CD4-positive, CD25-positive, alpha-beta regulatory T cell (primary cell): ENCODE data around the gene MAD2L1. TPM values are rescaled to one million over a fixed set of nuclear protein-coding genes. Genes with fewer than 3 reads are reported as not detected.

Experiments
- ATAC-seq, 2 donors: fragments of 150-1000 bp; cut with Tn5 transposase; one replicate each; pipeline ENCODE4 v1.10.0; 2021; ENCODE audit warnings: low read depth in 2 of 2, moderate number of reproducible peaks in 2 of 2, moderate library complexity in 1 of 2
- DNase-seq, 3 donors: peaks; one replicate each; pipeline versions ENCODE4 v3.0.0 to v3.0.0-alpha.2; 2012 to 2022; ENCODE audit warnings: mixed read lengths in 1 of 3
- H3K27ac ChIP-seq: one replicate; pipeline ENCODE4 v1.7.0; 2013; ENCODE audit warnings: mild to moderate bottlenecking, low read length; ENCODE audit not compliant: insufficient read depth, poor library complexity, severe bottlenecking
- H3K27me3 ChIP-seq: one replicate; pipeline ENCODE4 v1.7.0; 2013; ENCODE audit warnings: low read length; ENCODE audit not compliant: control insufficient read depth, insufficient read depth
- H3K36me3 ChIP-seq: one replicate; pipeline ENCODE4 v1.7.0; 2013; ENCODE audit warnings: mild to moderate bottlenecking, low read length, moderate library complexity; ENCODE audit not compliant: control insufficient read depth, insufficient read depth
- H3K4me1 ChIP-seq: 2 replicates; pipeline ENCODE4 v1.7.0; 2013; ENCODE audit warnings: mild to moderate bottlenecking, low read length; ENCODE audit not compliant: insufficient read depth, control insufficient read depth, poor library complexity, severe bottlenecking
- H3K4me3 ChIP-seq: one replicate; pipeline ENCODE4 v1.7.0; 2013; ENCODE audit warnings: low read depth, mild to moderate bottlenecking, low read length, moderate library complexity
- H3K9me3 ChIP-seq, 2 experiments: 1 replicate in 1 of 2; 2 replicates in 1 of 2; pipeline ENCODE4 v1.7.0; 2013; ENCODE audit warnings: low read length in 2 of 2, mild to moderate bottlenecking in 1 of 2, moderate library complexity in 1 of 2; ENCODE audit not compliant: control insufficient read depth in 2 of 2
- H3K27ac Mint-ChIP-seq, 3 donors: one replicate each; pipeline ENCODE4 v1.8.0; 2020 to 2022; ENCODE audit warnings: mild to moderate bottlenecking in 3 of 3, mixed read lengths in 3 of 3, moderate library complexity in 2 of 3
- H3K27me3 Mint-ChIP-seq: one replicate; pipeline ENCODE4 v1.8.0; 2022; ENCODE audit warnings: mild to moderate bottlenecking, mixed read lengths
- H3K36me3 Mint-ChIP-seq: one replicate; pipeline ENCODE4 v1.8.0; 2020; ENCODE audit warnings: mixed read lengths
- H3K4me1 Mint-ChIP-seq, 4 donors: one replicate each; pipeline ENCODE4 v1.8.0; 2020 to 2022; ENCODE audit warnings: mixed read lengths in 4 of 4, mild to moderate bottlenecking in 1 of 4
- H3K4me3 Mint-ChIP-seq, 4 donors: one replicate each; pipeline ENCODE4 v1.8.0; 2020 to 2022; ENCODE audit warnings: mild to moderate bottlenecking in 4 of 4, mixed read lengths in 4 of 4, moderate library complexity in 3 of 4
- H3K9me3 Mint-ChIP-seq, 7 donors: one replicate each; pipeline ENCODE4 v1.8.0; 2020 to 2022; ENCODE audit warnings: mixed read lengths in 7 of 7, mild to moderate bottlenecking in 3 of 7, moderate library complexity in 2 of 7
- polyA plus RNA-seq, 4 donors: library from polyadenylated mRNA; unstranded; fragments of 300-500 nt; fragmentation: Illumina TruSeq; gene quantifications; one replicate each; pipeline ENCODE4 v1.2.3, GENCODE V29; 2021
- total RNA-seq: library from RNA; stranded (reverse); gene quantifications from one replicate; pipeline ENCODE4 v1.2.3, GENCODE V29; 2022

Gene MAD2L1
- total and polyA plus RNA-seq, 5 donors from 2014 or later = 6.3 to 16.5 (median 15.5) TPM

GRCh38 chr4:120057416-120057815, 9.2 kb downstream of the MAD2L1 start:
- Mint-ChIP-seq H3K36me3 (peaks cover 12% of the 10 kb centered on the region), H3K4me3 (no peak overlapping the region), H3K4me1 (peaks cover 6 to 27% (median 14%) of the 10 kb centered on the region in 4 donors), H3K27me3 (no peaks in the 10 kb centered on the region), H3K27ac (no peak overlapping the region), H3K9me3 (no peaks in the 10 kb centered on the region)
- Histone ChIP-seq H3K27me3 (no peaks in the 10 kb centered on the region), H3K9me3 (no peaks in the 10 kb centered on the region), H3K36me3 (peaks cover 3% of the 10 kb centered on the region), H3K27ac (no peak overlapping the region), H3K4me3 (no peak overlapping the region), H3K4me1 (no peaks in the 10 kb centered on the region)
- DNase-seq (no peak), ATAC-seq (no peak)

GRCh38 chr4:120056246-120056645, 10.4 kb downstream of the MAD2L1 start:
- Histone ChIP-seq H3K36me3 (peaks cover 3% of the 10 kb centered on the region), H3K4me3 (no peak overlapping the region), H3K4me1 (no peaks in the 10 kb centered on the region), H3K27ac (no peak overlapping the region), H3K9me3 (no peaks in the 10 kb centered on the region), H3K27me3 (no peaks in the 10 kb centered on the region)
- H3K4me1 Mint-ChIP-seq = peaks cover 0 to 20% (median 9%) of the 10 kb centered on the region in 4 donors
- H3K9me3 Mint-ChIP-seq = no peaks in the 10 kb centered on the region
- ATAC-seq (no peak), DNase-seq (peak in 1 of 3 donors; percentile 14)
- H3K4me3 Mint-ChIP-seq = no peak overlapping the region
- H3K27ac Mint-ChIP-seq = peak overlapping the region in 1 of 3 donors; percentile 10
- H3K36me3 Mint-ChIP-seq = peaks cover 12% of the 10 kb centered on the region
- no peaks in the 10 kb centered on the region for H3K27me3 Mint-ChIP-seq

GRCh38 chr4:120055795-120056194, 10.9 kb downstream of the MAD2L1 start:
- no peak for DNase-seq
- no peaks in the 10 kb centered on the region for H3K9me3 Mint-ChIP-seq

GRCh38 chr4:120055162-120055561, 11.5 kb downstream of the MAD2L1 start:
- no peaks in the 10 kb centered on the region for H3K27me3 ChIP-seq
- Mint-ChIP-seq H3K4me1 (peaks cover 0 to 20% (median 9%) of the 10 kb centered on the region in 4 donors), H3K9me3 (no peaks in the 10 kb centered on the region), H3K4me3 (no peak overlapping the region), H3K27me3 (no peaks in the 10 kb centered on the region), H3K36me3 (peaks cover 11% of the 10 kb centered on the region), H3K27ac (peak overlapping the region in 1 of 3 donors; percentile 31)
- no peaks in the 10 kb centered on the region for H3K4me1 ChIP-seq
- DNase-seq (no peak), ATAC-seq (no peak)
- H3K27ac ChIP-seq = no peak overlapping the region
- no peaks in the 10 kb centered on the region for H3K36me3 ChIP-seq
- no peak overlapping the region for H3K4me3 ChIP-seq
- no peaks in the 10 kb centered on the region for H3K9me3 ChIP-seq

More at GRCh38 chr4:120055795-120056194, 10.9 kb downstream of the MAD2L1 start:
- no peaks in the 10 kb centered on the region for H3K9me3 ChIP-seq
- H3K27me3 ChIP-seq = no peaks in the 10 kb centered on the region
- H3K4me1 ChIP-seq = no peaks in the 10 kb centered on the region
- Mint-ChIP-seq H3K4me1 (peaks cover 0 to 20% (median 9%) of the 10 kb centered on the region in 4 donors), H3K36me3 (peaks cover 12% of the 10 kb centered on the region), H3K4me3 (no peak overlapping the region), H3K27me3 (no peaks in the 10 kb centered on the region), H3K27ac (peak overlapping the region in 1 of 3 donors; percentile 10)
- H3K27ac ChIP-seq = no peak overlapping the region
- no peak for ATAC-seq
- peaks cover 3% of the 10 kb centered on the region for H3K36me3 ChIP-seq
- no peak overlapping the region for H3K4me3 ChIP-seq

- H3K27ac ChIP-seq = no peak overlapping the region
- no peak overlapping the region for H3K4me3 ChIP-seq
- no peaks in the 10 kb centered on the region for H3K4me1 ChIP-seq
- H3K36me3 ChIP-seq = no peaks in the 10 kb centered on the region
- no peak for DNase-seq
- H3K9me3 ChIP-seq = no peaks in the 10 kb centered on the region
- Mint-ChIP-seq H3K4me3 (no peak overlapping the region), H3K9me3 (peaks cover 0 to 1% (median 0%) of the 10 kb centered on the region in 7 donors), H3K36me3 (no peaks in the 10 kb centered on the region), H3K4me1 (peaks cover 0 to 16% (median 5%) of the 10 kb centered on the region in 4 donors), H3K27ac (no peak overlapping the region), H3K27me3 (no peaks in the 10 kb centered on the region)
- no peaks in the 10 kb centered on the region for H3K27me3 ChIP-seq
- ATAC-seq = no peak
Observed at GRCh38 chr4:120053911-120054310, 12.7 kb downstream of the MAD2L1 start.

- H3K9me3 ChIP-seq = no peaks in the 10 kb centered on the region
- no peak overlapping the region for H3K27ac ChIP-seq
- H3K4me1 Mint-ChIP-seq = peaks cover 0 to 12% (median 4%) of the 10 kb centered on the region in 4 donors
Observed at GRCh38 chr4:120052856-120053255, 13.8 kb downstream of the MAD2L1 start.

GRCh38 chr4:120051253-120051652, 15.4 kb downstream of the MAD2L1 start:
- no peak overlapping the region for H3K4me3 Mint-ChIP-seq
- Histone ChIP-seq H3K9me3 (no peaks in the 10 kb centered on the region), H3K27ac (no peak overlapping the region), H3K4me1 (no peaks in the 10 kb centered on the region), H3K27me3 (no peaks in the 10 kb centered on the region), H3K4me3 (no peak overlapping the region), H3K36me3 (no peaks in the 10 kb centered on the region)
- no peak overlapping the region for H3K27ac Mint-ChIP-seq
- no peaks in the 10 kb centered on the region for H3K36me3 Mint-ChIP-seq
- peaks cover 0 to 7% (median 3%) of the 10 kb centered on the region in 4 donors for H3K4me1 Mint-ChIP-seq
- peaks cover 0 to 1% (median 0%) of the 10 kb centered on the region in 7 donors for H3K9me3 Mint-ChIP-seq
- ATAC-seq (no peak), DNase-seq (no peak)
- H3K27me3 Mint-ChIP-seq = no peaks in the 10 kb centered on the region

More at GRCh38 chr4:120052856-120053255, 13.8 kb downstream of the MAD2L1 start:
- Histone ChIP-seq H3K4me1 (no peaks in the 10 kb centered on the region), H3K27me3 (no peaks in the 10 kb centered on the region), H3K4me3 (no peak overlapping the region), H3K36me3 (no peaks in the 10 kb centered on the region)
- DNase-seq (no peak), ATAC-seq (no peak)
- no peaks in the 10 kb centered on the region for H3K27me3 Mint-ChIP-seq
- H3K9me3 Mint-ChIP-seq = peaks cover 0 to 1% (median 0%) of the 10 kb centered on the region in 7 donors
- H3K36me3 Mint-ChIP-seq = no peaks in the 10 kb centered on the region
- H3K27ac Mint-ChIP-seq = no peak overlapping the region
- no peak overlapping the region for H3K4me3 Mint-ChIP-seq
